HepG2 (cell line): Measurements from ENCODE around the gene PCGF6. TPM values are rescaled to one million over a fixed set of nuclear protein-coding genes. Genes with fewer than 3 reads are reported as not detected.

Experiments used
- CENPX ChIP-seq: sonication (generic); formaldehyde crosslinking; IDR thresholded peaks from 2 replicates; pipeline ENCODE4 v1.9.0; 2021; ENCODE audit warnings: mild to moderate bottlenecking, missing genetic modification reagents, moderate library complexity
- DR1 ChIP-seq: sonication (generic); formaldehyde crosslinking; IDR thresholded peaks from 2 replicates; pipeline ENCODE4 v1.8.0; 2021; ENCODE audit warnings: mild to moderate bottlenecking, missing genetic modification reagents, inconsistent platforms
- FIP1L1 ChIP-seq: fragments of 200-400 bp; formaldehyde crosslinking; IDR thresholded peaks from 2 replicates; pipeline ENCODE4 v1.6.1; 2018; ENCODE audit warnings: low read depth, mild to moderate bottlenecking, low read length, moderate library complexity, borderline replicate concordance; ENCODE audit not compliant: insufficient read depth
- MAFG ChIP-seq: sonication (generic); formaldehyde crosslinking; IDR thresholded peaks from 2 replicates; pipeline ENCODE4 v1.5.1; 2020; ENCODE audit warnings: mild to moderate bottlenecking, missing genetic modification reagents
- RAD21 ChIP-seq: fragments of 450-650 bp; formaldehyde crosslinking; IDR thresholded peaks from 2 replicates; pipeline ENCODE4 v1.5.0; 2020; ENCODE audit warnings: mild to moderate bottlenecking
- RFX5 ChIP-seq: IDR thresholded peaks from 2 replicates; pipeline ENCODE4 v1.6.1; 2011; ENCODE audit warnings: low read depth, low read length, improper control_type of control experiment
- SIX1 ChIP-seq: sonication (generic); formaldehyde crosslinking; IDR thresholded peaks from 2 replicates; pipeline ENCODE4 v1.4.0; 2020; ENCODE audit warnings: missing genetic modification reagents, borderline replicate concordance
- SP5 ChIP-seq: IDR thresholded peaks from 2 replicates; pipeline ENCODE4 v1.6.1; 2016; ENCODE audit warnings: low read depth, borderline replicate concordance
- ZSCAN22 ChIP-seq: sonication (generic); formaldehyde crosslinking; IDR thresholded peaks from 2 replicates; pipeline ENCODE4 v1.4.0; 2020; ENCODE audit warnings: mild to moderate bottlenecking, missing genetic modification reagents
- polyA plus RNA-seq, 8 experiments: library from polyadenylated mRNA; depleted of rRNA in 3 of 8; stranded (reverse) in 7 of 8; unstranded in 1 of 8; fragments of >200 nt; fragmentation: Illumina TruSeq in 4 of 8; extraction: Trizol in 4 of 8; gene quantifications; 2 replicates each; pipeline versions ENCODE4 v1.2.1 to v1.2.3, GENCODE V29; 2011 to 2016; ENCODE audit warnings: low read depth in 4 of 8, missing spikeins in 1 of 8, mixed read lengths in 1 of 8; ENCODE audit not compliant: insufficient read depth in 1 of 8
- total RNA-seq, 5 experiments: library from RNA; depleted of rRNA; stranded (reverse); fragments of >200 nt; fragmentation: Illumina TruSeq; extraction: Trizol; gene quantifications; 2 replicates each; pipeline ENCODE4 v1.2.3, GENCODE V29; 2016; ENCODE audit warnings: low read depth in 1 of 5
- TF ChIP-seq, protein P1 (sequence below): sonication (generic); formaldehyde crosslinking; IDR thresholded peaks from 2 replicates; pipeline ENCODE4 v1.4.0; 2020; ENCODE audit warnings: missing genetic modification reagents, mild to moderate bottlenecking, borderline replicate concordance
- TF ChIP-seq, protein P2 (sequence below): sonication (generic); IDR thresholded peaks from 2 replicates; pipeline ENCODE4 v1.6.1; 2016; ENCODE audit warnings: low read depth, borderline replicate concordance
- TF ChIP-seq, protein P3 (sequence below): sonication (generic); formaldehyde crosslinking; IDR thresholded peaks from 2 replicates; pipeline ENCODE4 v1.4.0; 2020; ENCODE audit warnings: missing genetic modification reagents
- TF ChIP-seq, protein P4 (sequence below): sonication (generic); formaldehyde crosslinking; IDR thresholded peaks from 2 replicates; pipeline ENCODE4 v1.4.0; 2020; ENCODE audit warnings: missing genetic modification reagents, borderline replicate concordance
- TF ChIP-seq, protein P5 (sequence below): IDR thresholded peaks from 2 replicates; pipeline ENCODE4 v1.6.1; 2016; ENCODE audit warnings: low read depth, missing genetic modification reagents, missing compliant biosample characterization

PCGF6 gene
- total and polyA plus RNA-seq, 2 of the 13 experiments (the other 11 are each of a cell fraction or from before 2014, with no cell fraction given) = 5.2 to 19.4 TPM

DNA sequence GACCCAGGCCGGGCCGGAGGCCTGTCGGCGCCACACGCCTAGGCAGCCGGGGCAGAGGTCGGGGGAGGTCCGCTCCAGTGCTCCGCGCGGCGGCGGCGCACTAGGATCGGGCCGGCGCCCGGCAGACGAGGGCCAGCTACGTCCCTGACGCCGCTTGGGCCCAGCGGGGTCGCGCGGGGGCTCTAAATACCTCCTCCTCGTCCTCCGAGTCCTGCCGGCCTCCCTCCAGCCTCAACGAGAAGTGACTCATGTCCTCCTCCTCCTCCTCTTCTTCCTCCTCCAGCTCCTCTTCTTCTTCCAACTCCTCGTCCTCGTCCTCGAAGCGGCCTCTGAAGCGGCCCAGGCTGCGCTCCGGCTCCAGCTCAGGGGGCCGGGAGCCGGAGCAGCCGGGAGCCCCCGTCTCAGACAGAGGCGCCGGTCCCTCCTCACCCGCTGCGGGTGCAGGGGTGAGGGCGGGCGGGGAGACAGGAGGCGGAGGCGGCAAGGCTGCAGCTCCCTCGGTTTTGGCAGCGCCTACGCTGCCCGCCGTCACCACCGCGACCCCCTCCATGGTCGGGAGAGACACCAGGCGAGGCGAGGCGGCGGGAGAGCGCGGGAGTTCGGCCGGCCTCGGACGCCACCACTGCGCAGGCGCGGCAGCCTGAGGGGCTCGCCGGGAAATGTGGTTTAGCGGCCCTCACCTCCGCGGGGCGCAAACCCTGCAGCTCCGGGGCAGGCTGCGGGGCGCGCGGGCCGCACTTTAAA, at the start of gene PCGF6 (continued):
- TF ChIP-seq, protein P1, sequence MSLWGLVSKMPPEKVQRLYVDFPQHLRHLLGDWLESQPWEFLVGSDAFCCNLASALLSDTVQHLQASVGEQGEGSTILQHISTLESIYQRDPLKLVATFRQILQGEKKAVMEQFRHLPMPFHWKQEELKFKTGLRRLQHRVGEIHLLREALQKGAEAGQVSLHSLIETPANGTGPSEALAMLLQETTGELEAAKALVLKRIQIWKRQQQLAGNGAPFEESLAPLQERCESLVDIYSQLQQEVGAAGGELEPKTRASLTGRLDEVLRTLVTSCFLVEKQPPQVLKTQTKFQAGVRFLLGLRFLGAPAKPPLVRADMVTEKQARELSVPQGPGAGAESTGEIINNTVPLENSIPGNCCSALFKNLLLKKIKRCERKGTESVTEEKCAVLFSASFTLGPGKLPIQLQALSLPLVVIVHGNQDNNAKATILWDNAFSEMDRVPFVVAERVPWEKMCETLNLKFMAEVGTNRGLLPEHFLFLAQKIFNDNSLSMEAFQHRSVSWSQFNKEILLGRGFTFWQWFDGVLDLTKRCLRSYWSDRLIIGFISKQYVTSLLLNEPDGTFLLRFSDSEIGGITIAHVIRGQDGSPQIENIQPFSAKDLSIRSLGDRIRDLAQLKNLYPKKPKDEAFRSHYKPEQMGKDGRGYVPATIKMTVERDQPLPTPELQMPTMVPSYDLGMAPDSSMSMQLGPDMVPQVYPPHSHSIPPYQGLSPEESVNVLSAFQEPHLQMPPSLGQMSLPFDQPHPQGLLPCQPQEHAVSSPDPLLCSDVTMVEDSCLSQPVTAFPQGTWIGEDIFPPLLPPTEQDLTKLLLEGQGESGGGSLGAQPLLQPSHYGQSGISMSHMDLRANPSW (CRISPR knock-in tag) = no peak
- TF ChIP-seq ZSCAN22 (CRISPR knock-in tag) (no peak), RFX5 (no peak), DR1 (CRISPR knock-in tag) (peak; percentile 54; the same call in 1 of the 2 replicates), RAD21 (CRISPR knock-in tag) (peak; percentile 8; the same call in 1 of the 2 replicates), CENPX (CRISPR knock-in tag) (no peak), MAFG (CRISPR knock-in tag) (no peak), SIX1 (CRISPR knock-in tag) (no peak), SP5 (no peak), FIP1L1 (no peak)
- TF ChIP-seq, protein P2, sequence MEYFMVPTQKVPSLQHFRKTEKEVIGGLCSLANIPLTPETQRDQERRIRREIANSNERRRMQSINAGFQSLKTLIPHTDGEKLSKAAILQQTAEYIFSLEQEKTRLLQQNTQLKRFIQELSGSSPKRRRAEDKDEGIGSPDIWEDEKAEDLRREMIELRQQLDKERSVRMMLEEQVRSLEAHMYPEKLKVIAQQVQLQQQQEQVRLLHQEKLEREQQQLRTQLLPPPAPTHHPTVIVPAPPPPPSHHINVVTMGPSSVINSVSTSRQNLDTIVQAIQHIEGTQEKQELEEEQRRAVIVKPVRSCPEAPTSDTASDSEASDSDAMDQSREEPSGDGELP = no peak
- TF ChIP-seq, protein P3, sequence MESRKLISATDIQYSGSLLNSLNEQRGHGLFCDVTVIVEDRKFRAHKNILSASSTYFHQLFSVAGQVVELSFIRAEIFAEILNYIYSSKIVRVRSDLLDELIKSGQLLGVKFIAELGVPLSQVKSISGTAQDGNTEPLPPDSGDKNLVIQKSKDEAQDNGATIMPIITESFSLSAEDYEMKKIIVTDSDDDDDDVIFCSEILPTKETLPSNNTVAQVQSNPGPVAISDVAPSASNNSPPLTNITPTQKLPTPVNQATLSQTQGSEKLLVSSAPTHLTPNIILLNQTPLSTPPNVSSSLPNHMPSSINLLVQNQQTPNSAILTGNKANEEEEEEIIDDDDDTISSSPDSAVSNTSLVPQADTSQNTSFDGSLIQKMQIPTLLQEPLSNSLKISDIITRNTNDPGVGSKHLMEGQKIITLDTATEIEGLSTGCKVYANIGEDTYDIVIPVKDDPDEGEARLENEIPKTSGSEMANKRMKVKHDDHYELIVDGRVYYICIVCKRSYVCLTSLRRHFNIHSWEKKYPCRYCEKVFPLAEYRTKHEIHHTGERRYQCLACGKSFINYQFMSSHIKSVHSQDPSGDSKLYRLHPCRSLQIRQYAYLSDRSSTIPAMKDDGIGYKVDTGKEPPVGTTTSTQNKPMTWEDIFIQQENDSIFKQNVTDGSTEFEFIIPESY = 0 out of 2 replicates have a peak, but pooled peaks have one; percentile 7
- TF ChIP-seq, protein P4, sequence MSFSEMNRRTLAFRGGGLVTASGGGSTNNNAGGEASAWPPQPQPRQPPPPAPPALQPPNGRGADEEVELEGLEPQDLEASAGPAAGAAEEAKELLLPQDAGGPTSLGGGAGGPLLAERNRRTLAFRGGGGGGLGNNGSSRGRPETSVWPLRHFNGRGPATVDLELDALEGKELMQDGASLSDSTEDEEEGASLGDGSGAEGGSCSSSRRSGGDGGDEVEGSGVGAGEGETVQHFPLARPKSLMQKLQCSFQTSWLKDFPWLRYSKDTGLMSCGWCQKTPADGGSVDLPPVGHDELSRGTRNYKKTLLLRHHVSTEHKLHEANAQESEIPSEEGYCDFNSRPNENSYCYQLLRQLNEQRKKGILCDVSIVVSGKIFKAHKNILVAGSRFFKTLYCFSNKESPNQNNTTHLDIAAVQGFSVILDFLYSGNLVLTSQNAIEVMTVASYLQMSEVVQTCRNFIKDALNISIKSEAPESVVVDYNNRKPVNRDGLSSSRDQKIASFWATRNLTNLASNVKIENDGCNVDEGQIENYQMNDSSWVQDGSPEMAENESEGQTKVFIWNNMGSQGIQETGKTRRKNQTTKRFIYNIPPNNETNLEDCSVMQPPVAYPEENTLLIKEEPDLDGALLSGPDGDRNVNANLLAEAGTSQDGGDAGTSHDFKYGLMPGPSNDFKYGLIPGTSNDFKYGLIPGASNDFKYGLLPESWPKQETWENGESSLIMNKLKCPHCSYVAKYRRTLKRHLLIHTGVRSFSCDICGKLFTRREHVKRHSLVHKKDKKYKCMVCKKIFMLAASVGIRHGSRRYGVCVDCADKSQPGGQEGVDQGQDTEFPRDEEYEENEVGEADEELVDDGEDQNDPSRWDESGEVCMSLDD (CRISPR knock-in tag) = no peak
- TF ChIP-seq, protein P5, sequence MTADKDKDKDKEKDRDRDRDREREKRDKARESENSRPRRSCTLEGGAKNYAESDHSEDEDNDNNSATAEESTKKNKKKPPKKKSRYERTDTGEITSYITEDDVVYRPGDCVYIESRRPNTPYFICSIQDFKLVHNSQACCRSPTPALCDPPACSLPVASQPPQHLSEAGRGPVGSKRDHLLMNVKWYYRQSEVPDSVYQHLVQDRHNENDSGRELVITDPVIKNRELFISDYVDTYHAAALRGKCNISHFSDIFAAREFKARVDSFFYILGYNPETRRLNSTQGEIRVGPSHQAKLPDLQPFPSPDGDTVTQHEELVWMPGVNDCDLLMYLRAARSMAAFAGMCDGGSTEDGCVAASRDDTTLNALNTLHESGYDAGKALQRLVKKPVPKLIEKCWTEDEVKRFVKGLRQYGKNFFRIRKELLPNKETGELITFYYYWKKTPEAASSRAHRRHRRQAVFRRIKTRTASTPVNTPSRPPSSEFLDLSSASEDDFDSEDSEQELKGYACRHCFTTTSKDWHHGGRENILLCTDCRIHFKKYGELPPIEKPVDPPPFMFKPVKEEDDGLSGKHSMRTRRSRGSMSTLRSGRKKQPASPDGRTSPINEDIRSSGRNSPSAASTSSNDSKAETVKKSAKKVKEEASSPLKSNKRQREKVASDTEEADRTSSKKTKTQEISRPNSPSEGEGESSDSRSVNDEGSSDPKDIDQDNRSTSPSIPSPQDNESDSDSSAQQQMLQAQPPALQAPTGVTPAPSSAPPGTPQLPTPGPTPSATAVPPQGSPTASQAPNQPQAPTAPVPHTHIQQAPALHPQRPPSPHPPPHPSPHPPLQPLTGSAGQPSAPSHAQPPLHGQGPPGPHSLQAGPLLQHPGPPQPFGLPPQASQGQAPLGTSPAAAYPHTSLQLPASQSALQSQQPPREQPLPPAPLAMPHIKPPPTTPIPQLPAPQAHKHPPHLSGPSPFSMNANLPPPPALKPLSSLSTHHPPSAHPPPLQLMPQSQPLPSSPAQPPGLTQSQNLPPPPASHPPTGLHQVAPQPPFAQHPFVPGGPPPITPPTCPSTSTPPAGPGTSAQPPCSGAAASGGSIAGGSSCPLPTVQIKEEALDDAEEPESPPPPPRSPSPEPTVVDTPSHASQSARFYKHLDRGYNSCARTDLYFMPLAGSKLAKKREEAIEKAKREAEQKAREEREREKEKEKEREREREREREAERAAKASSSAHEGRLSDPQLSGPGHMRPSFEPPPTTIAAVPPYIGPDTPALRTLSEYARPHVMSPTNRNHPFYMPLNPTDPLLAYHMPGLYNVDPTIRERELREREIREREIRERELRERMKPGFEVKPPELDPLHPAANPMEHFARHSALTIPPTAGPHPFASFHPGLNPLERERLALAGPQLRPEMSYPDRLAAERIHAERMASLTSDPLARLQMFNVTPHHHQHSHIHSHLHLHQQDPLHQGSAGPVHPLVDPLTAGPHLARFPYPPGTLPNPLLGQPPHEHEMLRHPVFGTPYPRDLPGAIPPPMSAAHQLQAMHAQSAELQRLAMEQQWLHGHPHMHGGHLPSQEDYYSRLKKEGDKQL = no peak
